PFSK-1 (cell line): ENCODE measurements around the gene BTBD1.

Experiments
- FOXP2 ChIP-seq: optimal IDR thresholded peaks from 2 replicates; pipeline ENCODE3; 2011; ENCODE audit warnings: borderline replicate concordance, control low read depth, inconsistent platforms; ENCODE audit not compliant: insufficient read depth; ENCODE audit errors: extremely low read length, extremely low read depth
- POLR2AphosphoS5 ChIP-seq: IDR thresholded peaks from 2 replicates; pipeline ENCODE4 v1.6.1; 2012; ENCODE audit warnings: low read depth, mild to moderate bottlenecking, control low read depth, low read length, moderate library complexity
- SIN3A ChIP-seq: IDR thresholded peaks from 2 replicates; pipeline ENCODE4 v1.6.1; 2012; ENCODE audit warnings: mild to moderate bottlenecking, low read length, moderate library complexity, borderline replicate concordance; ENCODE audit not compliant: insufficient read depth
- TAF1 ChIP-seq: IDR thresholded peaks from 2 replicates; pipeline ENCODE4 v1.6.1; 2012; ENCODE audit warnings: low read length, control low read depth, borderline replicate concordance; ENCODE audit not compliant: insufficient read depth
- TF ChIP-seq, protein P1 (sequence below), 2 experiments: IDR thresholded peaks; 2 replicates each; pipeline versions ENCODE4 v1.6.1 to v1.8.0; 2011 to 2012; ENCODE audit warnings: low read depth in 2 of 2, low read length in 2 of 2, control low read depth in 1 of 2, inconsistent platforms in 1 of 2, mild to moderate bottlenecking in 1 of 2, moderate library complexity in 1 of 2; ENCODE audit not compliant: insufficient read depth in 1 of 2

Gene BTBD1

DNA sequence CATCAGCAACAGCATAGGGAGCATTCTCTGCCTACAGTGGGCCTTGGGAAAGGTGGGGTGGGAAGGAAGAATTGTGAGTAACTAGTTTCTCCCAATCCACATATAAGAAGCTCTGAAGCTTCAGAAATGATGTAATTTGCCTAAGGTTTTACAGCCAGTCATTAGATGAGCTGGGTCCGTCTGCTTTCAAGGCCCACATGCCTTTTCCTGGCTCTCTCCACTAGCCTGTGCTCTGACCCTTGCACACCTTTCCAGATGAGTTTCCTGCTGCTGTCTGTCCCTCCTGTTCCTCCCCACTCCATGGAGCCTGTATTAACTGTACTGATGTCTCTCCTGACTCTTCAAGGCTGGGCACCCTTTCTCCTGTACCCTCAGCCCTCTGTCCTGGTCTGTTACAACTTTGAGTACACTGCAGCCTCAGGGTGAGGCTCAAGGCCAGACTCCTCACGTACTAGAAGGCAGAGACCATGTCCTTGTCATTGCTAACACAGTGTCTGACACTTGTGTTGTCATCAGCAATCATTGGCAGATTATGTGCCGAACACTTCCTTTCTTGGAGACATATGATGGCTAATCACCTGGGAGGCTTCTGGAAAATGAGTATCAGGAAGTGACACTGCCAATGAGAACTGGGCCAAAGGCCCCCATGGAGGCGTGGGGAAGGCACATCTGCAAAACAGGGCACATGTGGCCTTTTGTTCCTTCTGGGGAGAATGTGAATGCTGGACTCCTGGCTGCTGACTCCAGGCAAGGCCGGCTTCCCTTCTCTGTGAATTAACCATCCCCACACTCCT is 47.0 kb upstream of the BTBD1 start:
- TF ChIP-seq, protein P1, sequence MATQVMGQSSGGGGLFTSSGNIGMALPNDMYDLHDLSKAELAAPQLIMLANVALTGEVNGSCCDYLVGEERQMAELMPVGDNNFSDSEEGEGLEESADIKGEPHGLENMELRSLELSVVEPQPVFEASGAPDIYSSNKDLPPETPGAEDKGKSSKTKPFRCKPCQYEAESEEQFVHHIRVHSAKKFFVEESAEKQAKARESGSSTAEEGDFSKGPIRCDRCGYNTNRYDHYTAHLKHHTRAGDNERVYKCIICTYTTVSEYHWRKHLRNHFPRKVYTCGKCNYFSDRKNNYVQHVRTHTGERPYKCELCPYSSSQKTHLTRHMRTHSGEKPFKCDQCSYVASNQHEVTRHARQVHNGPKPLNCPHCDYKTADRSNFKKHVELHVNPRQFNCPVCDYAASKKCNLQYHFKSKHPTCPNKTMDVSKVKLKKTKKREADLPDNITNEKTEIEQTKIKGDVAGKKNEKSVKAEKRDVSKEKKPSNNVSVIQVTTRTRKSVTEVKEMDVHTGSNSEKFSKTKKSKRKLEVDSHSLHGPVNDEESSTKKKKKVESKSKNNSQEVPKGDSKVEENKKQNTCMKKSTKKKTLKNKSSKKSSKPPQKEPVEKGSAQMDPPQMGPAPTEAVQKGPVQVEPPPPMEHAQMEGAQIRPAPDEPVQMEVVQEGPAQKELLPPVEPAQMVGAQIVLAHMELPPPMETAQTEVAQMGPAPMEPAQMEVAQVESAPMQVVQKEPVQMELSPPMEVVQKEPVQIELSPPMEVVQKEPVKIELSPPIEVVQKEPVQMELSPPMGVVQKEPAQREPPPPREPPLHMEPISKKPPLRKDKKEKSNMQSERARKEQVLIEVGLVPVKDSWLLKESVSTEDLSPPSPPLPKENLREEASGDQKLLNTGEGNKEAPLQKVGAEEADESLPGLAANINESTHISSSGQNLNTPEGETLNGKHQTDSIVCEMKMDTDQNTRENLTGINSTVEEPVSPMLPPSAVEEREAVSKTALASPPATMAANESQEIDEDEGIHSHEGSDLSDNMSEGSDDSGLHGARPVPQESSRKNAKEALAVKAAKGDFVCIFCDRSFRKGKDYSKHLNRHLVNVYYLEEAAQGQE (IDR thresholded peaks at IDR 0.05; ENCODE audit: insufficient read depth in 1 of 2, low read depth in 2 of 2, low read length in 2 of 2) = no peak
- TF ChIP-seq POLR2AphosphoS5 = no peak
- no peak for TF ChIP-seq FOXP2
- no peak for TF ChIP-seq SIN3A
- TF ChIP-seq TAF1 = no peak

DNA sequence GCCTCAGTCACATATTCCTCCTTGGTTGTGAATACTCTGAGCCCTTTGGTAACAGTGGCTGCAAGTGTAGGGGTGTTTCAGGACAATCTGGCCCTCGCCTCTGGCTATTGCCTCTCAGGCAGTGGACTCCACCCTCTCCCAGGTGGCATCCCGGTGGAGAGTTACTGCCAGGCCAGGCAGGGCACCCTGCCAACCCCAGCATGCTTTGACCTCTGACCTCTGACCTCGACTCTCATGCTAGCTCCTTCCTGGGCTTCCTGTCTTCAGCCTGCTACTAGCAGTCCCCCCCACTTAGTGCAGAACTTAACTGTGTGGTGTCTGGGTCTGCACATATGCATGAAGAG is 45.9 kb upstream of the BTBD1 start:
- no peak for TF ChIP-seq SIN3A
- TF ChIP-seq FOXP2 = no peak
- no peak for TF ChIP-seq TAF1
- TF ChIP-seq, protein P1 (IDR thresholded peaks at IDR 0.05; ENCODE audit: insufficient read depth in 1 of 2, low read depth in 2 of 2, low read length in 2 of 2) = no peak
- TF ChIP-seq POLR2AphosphoS5 = no peak

DNA sequence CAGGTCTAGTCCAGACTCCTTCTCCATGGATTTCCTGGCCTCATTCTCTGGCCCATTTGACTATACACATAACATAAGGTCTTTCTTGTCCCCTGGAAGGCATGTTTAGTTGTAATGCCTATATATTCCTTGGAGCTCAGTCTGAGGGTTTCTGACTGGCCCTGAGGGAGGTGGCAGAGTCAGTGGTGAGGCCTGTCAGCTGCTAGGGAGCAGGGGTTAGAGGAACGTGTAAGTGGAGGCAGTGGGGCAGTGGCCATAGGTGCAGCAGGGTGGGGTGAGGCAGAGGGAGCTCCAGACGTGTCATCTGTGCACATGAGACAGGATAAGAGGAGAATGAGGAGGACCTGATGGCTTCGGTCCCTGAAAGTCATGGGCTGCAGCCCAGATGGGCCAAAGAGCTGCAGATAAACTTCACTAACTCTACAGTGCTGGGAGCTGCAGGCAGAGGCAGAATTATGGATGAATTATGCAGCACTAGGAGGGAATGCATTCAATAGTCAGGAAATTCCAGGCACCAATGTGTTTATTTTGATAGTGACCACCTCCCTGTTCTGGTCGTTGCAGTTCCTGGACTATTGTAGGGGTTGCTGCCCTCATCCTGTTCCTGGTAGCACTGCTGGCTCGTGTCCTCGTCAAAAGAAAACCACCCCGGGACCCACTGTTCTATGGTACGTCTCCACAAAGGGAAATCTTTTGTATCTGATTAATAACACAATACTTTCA is 45.3 kb upstream of the BTBD1 start:
- TF ChIP-seq, protein P1 (IDR thresholded peaks at IDR 0.05; ENCODE audit: insufficient read depth in 1 of 2, low read depth in 2 of 2, low read length in 2 of 2) = no peak
- no peak for TF ChIP-seq POLR2AphosphoS5
- TF ChIP-seq FOXP2 = no peak
- TF ChIP-seq TAF1 = no peak
- TF ChIP-seq SIN3A = no peak

DNA sequence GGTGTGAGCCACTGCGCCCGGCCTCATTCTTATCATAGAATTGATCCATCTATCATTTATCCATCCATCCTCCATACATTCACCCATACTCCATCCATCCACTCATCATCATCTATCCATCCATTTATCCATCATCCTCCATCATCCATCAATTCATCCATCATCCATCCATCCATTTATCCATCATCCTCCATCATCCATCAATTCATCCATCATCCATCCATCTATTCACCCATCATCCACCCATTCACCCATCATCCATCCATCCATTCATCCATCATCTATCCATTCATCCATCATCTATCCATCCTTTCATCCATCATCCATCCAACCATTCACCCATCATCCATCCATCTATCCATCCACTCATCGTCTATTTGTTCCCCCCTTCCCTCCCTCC is 44.1 kb upstream of the BTBD1 start:
- TF ChIP-seq, protein P1 (IDR thresholded peaks at IDR 0.05; ENCODE audit: insufficient read depth in 1 of 2, low read depth in 2 of 2, low read length in 2 of 2) = no peak
- TF ChIP-seq POLR2AphosphoS5 (no peak), TAF1 (no peak), FOXP2 (no peak), SIN3A (no peak)
